GM21447 (cell line): ENCODE results near the gene CCL23.

Source experiments
- ATAC-seq: cut with Tn5 transposase; IDR thresholded peaks from one replicate; pipeline ENCODE4 v1.9.1; 2021; ENCODE audit not compliant: unreplicated experiment

Gene CCL23

GRCh38 chr17:35972066-35972465 lies 45.7 kb downstream of the CCL23 start:
- no peak for ATAC-seq

- ATAC-seq: no peak
Measured at GRCh38 chr17:35969558-35970380, 48.0 kb downstream of the CCL23 start.

GRCh38 chr17:35968520-35969054 lies 49.2 kb downstream of the CCL23 start:
- ATAC-seq: no peak

GRCh38 chr17:35965272-35965671 lies 52.5 kb downstream of the CCL23 start:
- ATAC-seq: no peak

- ATAC-seq: no peak
Measured at GRCh38 chr17:35963663-35964062, 54.1 kb downstream of the CCL23 start.
